Neural cell (in vitro differentiated cells): ENCODE measurements around the gene NLRP4. TPM values are rescaled to one million over a fixed set of nuclear protein-coding genes. Genes with fewer than 3 reads are reported as not detected.

ENCODE experiments used
- H2AFZ ChIP-seq: fragments of 200-600, 300-800 bp; sonication (generic), shearing (Covaris generic); 2 replicates; pipeline ENCODE4 v1.6.0; 2014; ENCODE audit warnings: low read depth, mild to moderate bottlenecking, antibody characterized with exemption, low read length, moderate library complexity
- H3F3A ChIP-seq: fragments of 200-600 bp; shearing (Covaris generic); 2 replicates; pipeline ENCODE4 v1.6.1; 2016; ENCODE audit warnings: mild to moderate bottlenecking, moderate library complexity, mixed read lengths, antibody characterized with exemption, low read length; ENCODE audit not compliant: insufficient read depth, poor library complexity, severe bottlenecking
- H3K27ac ChIP-seq: fragments of 200-600, 300-800 bp; sonication (generic), shearing (Covaris generic); 2 replicates; pipeline ENCODE4 v1.5.1; 2014; ENCODE audit warnings: mild to moderate bottlenecking, low read length, moderate library complexity
- H3K27me3 ChIP-seq: fragments of 300-800, 200-600 bp; sonication (generic), shearing (Covaris generic); 2 replicates; pipeline ENCODE4 v1.6.0; 2014; ENCODE audit warnings: mild to moderate bottlenecking, low read depth, low read length, moderate library complexity; ENCODE audit not compliant: insufficient read depth
- H3K36me3 ChIP-seq: fragments of 300-800, 200-600 bp; sonication (generic), shearing (Covaris generic); 2 replicates; pipeline ENCODE4 v1.5.1; 2014; ENCODE audit warnings: mild to moderate bottlenecking, antibody characterized with exemption, low read length, moderate library complexity; ENCODE audit not compliant: insufficient read depth
- H3K4me2 ChIP-seq: fragments of 300-800, 200-600 bp; sonication (generic), shearing (Covaris generic); 2 replicates; pipeline ENCODE4 v1.6.0; 2014; ENCODE audit warnings: mild to moderate bottlenecking, low read length
- H3K4me3 ChIP-seq: fragments of 300-800, 200-600 bp; sonication (generic), shearing (Covaris generic); 2 replicates; pipeline ENCODE4 v1.5.1; 2014; ENCODE audit warnings: mild to moderate bottlenecking, low read length, moderate library complexity
- H3K79me2 ChIP-seq: fragments of 200-600 bp; shearing (Covaris generic); replicated peaks from 2 replicates; pipeline ENCODE4 v1.6.0; 2014; ENCODE audit warnings: mild to moderate bottlenecking, low read length, moderate library complexity; ENCODE audit not compliant: insufficient read depth
- H3K9ac ChIP-seq: fragments of 300-800, 200-600 bp; sonication (generic), shearing (Covaris generic); 2 replicates; pipeline ENCODE4 v1.6.1; 2016; ENCODE audit warnings: mild to moderate bottlenecking, low read length, mixed read lengths
- H3K9me2 ChIP-seq: fragments of 200-600 bp; shearing (Covaris generic); 2 replicates; pipeline ENCODE4 v1.6.1; 2016; ENCODE audit warnings: mild to moderate bottlenecking, low read length, mixed read lengths; ENCODE audit not compliant: insufficient read depth
- H3K9me3 ChIP-seq: fragments of 200-600, 300-800 bp; sonication (generic), shearing (Covaris generic); 2 replicates; pipeline ENCODE4 v1.6.1; 2016; ENCODE audit warnings: mild to moderate bottlenecking, mixed run types, low read length, moderate library complexity, mixed read lengths
- H4K20me1 ChIP-seq: fragments of 200-600 bp; shearing (Covaris generic); 2 replicates; pipeline ENCODE4 v1.6.1; 2016; ENCODE audit warnings: mild to moderate bottlenecking, mixed run types; ENCODE audit not compliant: insufficient read depth
- EP300 ChIP-seq: fragments of 450-650 bp; conservative IDR thresholded peaks from 2 replicates; pipeline ENCODE4 v1.6.1; 2014; ENCODE audit warnings: antibody characterized with exemption, mild to moderate bottlenecking, moderate library complexity; ENCODE audit not compliant: poor library complexity, severe bottlenecking
- EZH2 ChIP-seq: fragments of 200-600, 300-800 bp; shearing (Covaris generic), sonication (generic); IDR thresholded peaks from 2 replicates; pipeline ENCODE4 v1.6.1; 2014; ENCODE audit warnings: antibody characterized with exemption, low read length, borderline replicate concordance, mild to moderate bottlenecking; ENCODE audit not compliant: insufficient read depth, poor library complexity, severe bottlenecking
- MXI1 ChIP-seq: fragments of 450-650 bp; conservative IDR thresholded peaks from 2 replicates; pipeline ENCODE4 v1.6.1; 2014; ENCODE audit warnings: antibody characterized with exemption, mild to moderate bottlenecking; ENCODE audit not compliant: poor library complexity, severe bottlenecking
- POLR2AphosphoS5 ChIP-seq: IDR thresholded peaks from 2 replicates; pipeline ENCODE4 v1.6.1; 2012
- RAD21 ChIP-seq: fragments of 450-650 bp; conservative IDR thresholded peaks from 2 replicates; pipeline ENCODE4 v1.6.1; 2014; ENCODE audit warnings: antibody characterized with exemption, mild to moderate bottlenecking, moderate library complexity
- SMC3 ChIP-seq: fragments of 450-650 bp; conservative IDR thresholded peaks from 2 replicates; pipeline ENCODE4 v1.6.1; 2014; ENCODE audit warnings: antibody characterized with exemption, mild to moderate bottlenecking, moderate library complexity; ENCODE audit not compliant: poor library complexity
- TAF1 ChIP-seq: IDR thresholded peaks from 2 replicates; pipeline ENCODE4 v1.6.1; 2012; ENCODE audit warnings: low read depth
- polyA plus RNA-seq: library from polyadenylated mRNA; depleted of rRNA; stranded (reverse); fragments of >200 nt; gene quantifications from 2 replicates; pipeline ENCODE4 v1.2.3, GENCODE V29; 2014
- TF ChIP-seq, protein P1 (sequence below): IDR thresholded peaks from 2 replicates; pipeline ENCODE4 v1.6.1; 2012; ENCODE audit warnings: borderline replicate concordance
- TF ChIP-seq, protein P2 (sequence below): fragments of 450-650 bp; IDR thresholded peaks from 2 replicates; pipeline ENCODE4 v1.5.1; 2014; ENCODE audit warnings: antibody characterized with exemption, mild to moderate bottlenecking, moderate library complexity; ENCODE audit not compliant: poor library complexity, severe bottlenecking

NLRP4 gene
- polyA plus RNA-seq, 1 donor from 2014 or later, result not detected

DNA sequence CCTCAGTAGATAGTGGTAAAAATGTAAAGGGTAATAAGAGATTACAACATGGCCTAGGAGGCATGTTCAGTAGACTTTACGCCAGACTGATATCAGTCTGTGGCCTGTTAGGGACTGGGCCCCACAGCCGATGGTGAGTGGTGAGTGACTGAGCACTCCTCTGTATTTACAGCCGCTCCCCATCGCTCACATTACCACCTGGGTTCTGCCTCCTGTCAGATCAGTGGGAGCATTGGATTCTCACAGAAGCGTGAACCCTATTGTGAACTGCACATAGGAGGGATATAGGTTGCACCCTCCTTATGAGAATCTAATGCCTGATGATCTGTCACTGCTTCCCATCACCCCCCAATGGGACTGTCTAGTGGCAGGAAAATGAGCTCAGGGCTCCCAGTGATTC is 22.4 kb upstream of the NLRP4 start:
- Histone ChIP-seq H3K9ac (no peak overlapping the region), H3K9me2 (no peaks in the 10 kb centered on the region), H3K36me3 (no peaks in the 10 kb centered on the region), H3K79me2 (no peaks in the 10 kb centered on the region), H3K9me3 (peaks cover 9% of the 10 kb centered on the region), H3K4me3 (no peak overlapping the region), H3K4me2 (no peak overlapping the region), H2AFZ (no peak overlapping the region), H3K27me3 (no peaks in the 10 kb centered on the region), H3F3A (no peaks in the 10 kb centered on the region), H3K27ac (no peak overlapping the region), H4K20me1 (no peaks in the 10 kb centered on the region)
- TF ChIP-seq TAF1 (no peak), EZH2 (no peak), RAD21 (no peak), POLR2AphosphoS5 (no peak), MXI1 (no peak), SMC3 (no peak), EP300 (no peak)
- TF ChIP-seq, protein P1, sequence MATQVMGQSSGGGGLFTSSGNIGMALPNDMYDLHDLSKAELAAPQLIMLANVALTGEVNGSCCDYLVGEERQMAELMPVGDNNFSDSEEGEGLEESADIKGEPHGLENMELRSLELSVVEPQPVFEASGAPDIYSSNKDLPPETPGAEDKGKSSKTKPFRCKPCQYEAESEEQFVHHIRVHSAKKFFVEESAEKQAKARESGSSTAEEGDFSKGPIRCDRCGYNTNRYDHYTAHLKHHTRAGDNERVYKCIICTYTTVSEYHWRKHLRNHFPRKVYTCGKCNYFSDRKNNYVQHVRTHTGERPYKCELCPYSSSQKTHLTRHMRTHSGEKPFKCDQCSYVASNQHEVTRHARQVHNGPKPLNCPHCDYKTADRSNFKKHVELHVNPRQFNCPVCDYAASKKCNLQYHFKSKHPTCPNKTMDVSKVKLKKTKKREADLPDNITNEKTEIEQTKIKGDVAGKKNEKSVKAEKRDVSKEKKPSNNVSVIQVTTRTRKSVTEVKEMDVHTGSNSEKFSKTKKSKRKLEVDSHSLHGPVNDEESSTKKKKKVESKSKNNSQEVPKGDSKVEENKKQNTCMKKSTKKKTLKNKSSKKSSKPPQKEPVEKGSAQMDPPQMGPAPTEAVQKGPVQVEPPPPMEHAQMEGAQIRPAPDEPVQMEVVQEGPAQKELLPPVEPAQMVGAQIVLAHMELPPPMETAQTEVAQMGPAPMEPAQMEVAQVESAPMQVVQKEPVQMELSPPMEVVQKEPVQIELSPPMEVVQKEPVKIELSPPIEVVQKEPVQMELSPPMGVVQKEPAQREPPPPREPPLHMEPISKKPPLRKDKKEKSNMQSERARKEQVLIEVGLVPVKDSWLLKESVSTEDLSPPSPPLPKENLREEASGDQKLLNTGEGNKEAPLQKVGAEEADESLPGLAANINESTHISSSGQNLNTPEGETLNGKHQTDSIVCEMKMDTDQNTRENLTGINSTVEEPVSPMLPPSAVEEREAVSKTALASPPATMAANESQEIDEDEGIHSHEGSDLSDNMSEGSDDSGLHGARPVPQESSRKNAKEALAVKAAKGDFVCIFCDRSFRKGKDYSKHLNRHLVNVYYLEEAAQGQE, result no peak
- TF ChIP-seq, protein P2, sequence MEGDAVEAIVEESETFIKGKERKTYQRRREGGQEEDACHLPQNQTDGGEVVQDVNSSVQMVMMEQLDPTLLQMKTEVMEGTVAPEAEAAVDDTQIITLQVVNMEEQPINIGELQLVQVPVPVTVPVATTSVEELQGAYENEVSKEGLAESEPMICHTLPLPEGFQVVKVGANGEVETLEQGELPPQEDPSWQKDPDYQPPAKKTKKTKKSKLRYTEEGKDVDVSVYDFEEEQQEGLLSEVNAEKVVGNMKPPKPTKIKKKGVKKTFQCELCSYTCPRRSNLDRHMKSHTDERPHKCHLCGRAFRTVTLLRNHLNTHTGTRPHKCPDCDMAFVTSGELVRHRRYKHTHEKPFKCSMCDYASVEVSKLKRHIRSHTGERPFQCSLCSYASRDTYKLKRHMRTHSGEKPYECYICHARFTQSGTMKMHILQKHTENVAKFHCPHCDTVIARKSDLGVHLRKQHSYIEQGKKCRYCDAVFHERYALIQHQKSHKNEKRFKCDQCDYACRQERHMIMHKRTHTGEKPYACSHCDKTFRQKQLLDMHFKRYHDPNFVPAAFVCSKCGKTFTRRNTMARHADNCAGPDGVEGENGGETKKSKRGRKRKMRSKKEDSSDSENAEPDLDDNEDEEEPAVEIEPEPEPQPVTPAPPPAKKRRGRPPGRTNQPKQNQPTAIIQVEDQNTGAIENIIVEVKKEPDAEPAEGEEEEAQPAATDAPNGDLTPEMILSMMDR, result no peak

DNA sequence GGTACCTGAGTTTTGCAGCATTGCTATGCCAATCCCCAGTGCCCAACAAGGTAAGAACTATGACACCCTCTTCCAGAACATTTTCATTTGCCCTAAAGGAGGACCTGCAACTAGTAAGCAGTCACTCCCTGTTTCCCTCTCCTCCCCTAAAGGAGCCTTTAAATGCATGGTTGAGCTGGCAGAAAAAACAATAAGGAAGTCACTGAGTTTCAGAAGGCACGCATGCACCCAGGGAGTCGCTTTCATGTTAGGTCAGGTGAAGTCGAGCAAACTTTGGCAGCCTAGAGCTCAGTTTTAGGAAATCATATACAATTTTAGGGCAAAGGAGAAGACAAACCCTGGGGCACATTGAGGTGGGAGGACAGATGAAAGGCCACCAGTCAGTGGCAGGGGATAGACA is 16.3 kb upstream of the NLRP4 start:
- H3K4me3 ChIP-seq, result no peak overlapping the region
- no peaks in the 10 kb centered on the region for H3K79me2 ChIP-seq
- no peak for TF ChIP-seq EZH2
- no peak for TF ChIP-seq SMC3
- H3K36me3 ChIP-seq, result no peaks in the 10 kb centered on the region
- no peak overlapping the region for H3K27ac ChIP-seq
- H3F3A ChIP-seq, result no peaks in the 10 kb centered on the region
- no peaks in the 10 kb centered on the region for H4K20me1 ChIP-seq
- H3K9ac ChIP-seq, result no peak overlapping the region
- H3K9me3 ChIP-seq, result no peaks in the 10 kb centered on the region
- no peak overlapping the region for H2AFZ ChIP-seq
- no peak overlapping the region for H3K4me2 ChIP-seq
- H3K9me2 ChIP-seq, result no peaks in the 10 kb centered on the region
- H3K27me3 ChIP-seq, result no peaks in the 10 kb centered on the region

DNA sequence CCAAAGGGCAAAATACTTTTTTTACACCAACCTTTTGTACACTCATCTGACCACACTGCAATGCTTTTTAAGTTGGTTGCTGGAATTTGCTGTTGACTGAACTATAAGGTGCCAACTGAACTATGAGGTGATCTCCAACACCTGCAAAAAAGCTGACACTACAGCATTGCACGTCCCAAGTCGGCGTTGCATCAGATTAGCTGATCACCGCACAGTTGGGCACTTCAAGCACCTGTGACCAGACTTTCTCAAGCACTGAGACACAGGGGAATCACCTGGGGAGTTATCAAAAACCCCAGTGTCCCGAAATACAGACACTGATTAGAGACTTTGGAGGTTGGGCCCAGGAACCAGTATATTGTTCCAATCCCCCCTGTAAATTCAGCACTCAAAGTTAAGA is 5.7 kb upstream of the NLRP4 start:
- no peak overlapping the region for H3K4me2 ChIP-seq
- H4K20me1 ChIP-seq, result no peaks in the 10 kb centered on the region
- H3K9me3 ChIP-seq, result no peaks in the 10 kb centered on the region
- H3K79me2 ChIP-seq, result no peaks in the 10 kb centered on the region
- H3K9me2 ChIP-seq, result no peaks in the 10 kb centered on the region
- H2AFZ ChIP-seq, result no peak overlapping the region
- no peaks in the 10 kb centered on the region for H3F3A ChIP-seq
- no peak overlapping the region for H3K27ac ChIP-seq
- TF ChIP-seq SMC3 (no peak), EP300 (no peak), TAF1 (no peak), EZH2 (no peak), MXI1 (no peak), POLR2AphosphoS5 (no peak), RAD21 (no peak)
- TF ChIP-seq, protein P2, result no peak
- TF ChIP-seq, protein P1, result no peak
- no peaks in the 10 kb centered on the region for H3K27me3 ChIP-seq
- H3K9ac ChIP-seq, result no peak overlapping the region
- no peaks in the 10 kb centered on the region for H3K36me3 ChIP-seq
- H3K4me3 ChIP-seq, result no peak overlapping the region
